Non-pigmented ciliary epithelial cell (primary cell): Measurements from ENCODE around the gene ADAM12.
"Not testable (repeated sequence)": the region's sequence is repeated elsewhere in the genome, so short reads cannot be mapped to it uniquely, and the experiment has no call there.

Source experiments
- DNase-seq: peaks from one replicate; pipeline ENCODE4 v3.0.0-alpha.2; 2010; ENCODE audit warnings: low read depth

The ADAM12 gene

DNA sequence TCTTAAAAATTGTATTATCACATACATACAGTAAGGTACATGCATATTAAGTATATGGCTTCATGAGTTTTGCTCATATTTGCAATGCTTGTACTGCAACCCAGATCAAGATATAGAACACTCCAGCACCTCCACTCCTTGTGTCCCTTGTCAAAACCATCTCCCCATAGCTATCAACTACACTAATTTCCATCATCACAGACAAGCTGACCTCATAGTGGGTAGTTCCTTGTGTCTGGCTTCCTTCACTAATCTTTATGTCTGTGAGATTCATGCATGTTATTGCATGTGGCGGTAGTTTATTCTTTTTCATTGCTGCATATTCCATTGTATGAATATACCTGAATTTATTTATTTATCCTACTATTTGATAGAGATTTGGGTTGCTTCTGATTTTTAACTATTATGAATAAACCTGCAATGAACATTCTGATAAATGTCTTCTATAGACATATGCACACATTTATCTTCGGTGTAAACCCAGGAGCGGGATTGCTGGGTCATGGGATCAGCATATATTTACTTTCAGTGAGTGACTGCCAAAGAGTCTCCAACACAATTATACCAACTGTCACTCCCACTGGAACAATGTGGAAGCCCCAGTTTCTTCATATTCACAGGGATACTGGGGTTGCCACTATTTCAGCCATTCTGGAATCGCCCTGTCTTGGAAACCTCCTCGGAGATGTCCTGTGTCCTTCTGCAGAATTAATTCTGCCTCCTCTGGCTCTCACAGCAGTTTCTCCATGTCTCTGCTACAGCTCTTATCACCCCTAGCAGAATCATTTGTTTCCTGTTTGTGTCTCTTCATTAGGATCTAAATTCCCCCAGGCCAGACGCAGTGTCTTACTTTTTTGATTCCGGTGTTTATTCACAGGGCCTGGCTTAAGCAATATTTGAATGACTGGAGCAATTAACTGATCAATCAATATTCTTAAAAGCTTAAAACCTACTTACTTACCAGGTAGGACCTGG, 14.7 kb upstream of the ADAM12 start:
- no peak for DNase-seq

DNA sequence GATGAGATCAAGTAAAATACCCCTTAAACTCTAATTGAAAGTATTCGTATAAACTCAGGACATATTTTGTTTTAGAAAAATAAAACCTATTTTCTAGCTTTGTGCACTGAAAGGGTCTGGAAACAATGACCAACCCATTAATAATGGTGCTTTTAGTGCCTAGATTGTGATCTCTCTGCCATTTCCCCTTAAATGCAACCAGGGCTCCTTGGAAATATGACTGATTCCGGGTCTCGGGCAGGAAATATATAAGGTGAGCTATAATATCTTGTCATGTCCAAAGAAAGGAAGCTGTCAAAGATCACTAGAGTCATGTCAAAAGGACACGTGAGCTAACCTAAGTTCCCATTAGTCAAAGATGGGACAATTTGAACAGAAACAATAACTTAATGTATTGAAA, 12.4 kb upstream of the ADAM12 start:
- no peak for DNase-seq

DNA sequence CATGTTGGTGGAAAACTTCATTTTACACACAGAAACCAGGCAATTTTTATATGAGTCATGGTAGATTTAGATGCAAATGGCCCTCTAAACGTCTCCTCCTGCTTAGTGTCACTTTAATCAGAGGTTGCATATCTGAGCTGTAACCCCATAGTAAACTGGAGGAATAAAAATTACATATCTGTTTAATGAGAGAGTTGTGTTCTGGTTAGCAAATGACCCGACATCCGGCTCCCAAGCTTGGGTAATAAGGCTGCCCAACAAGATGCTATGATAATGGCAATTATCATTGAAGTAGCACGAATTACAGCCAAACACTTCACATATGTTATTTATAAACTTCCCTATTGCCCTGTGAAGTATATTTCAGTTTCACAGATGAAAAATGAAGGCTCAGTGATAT, 10.6 kb upstream of the ADAM12 start:
- no peak for DNase-seq

DNA sequence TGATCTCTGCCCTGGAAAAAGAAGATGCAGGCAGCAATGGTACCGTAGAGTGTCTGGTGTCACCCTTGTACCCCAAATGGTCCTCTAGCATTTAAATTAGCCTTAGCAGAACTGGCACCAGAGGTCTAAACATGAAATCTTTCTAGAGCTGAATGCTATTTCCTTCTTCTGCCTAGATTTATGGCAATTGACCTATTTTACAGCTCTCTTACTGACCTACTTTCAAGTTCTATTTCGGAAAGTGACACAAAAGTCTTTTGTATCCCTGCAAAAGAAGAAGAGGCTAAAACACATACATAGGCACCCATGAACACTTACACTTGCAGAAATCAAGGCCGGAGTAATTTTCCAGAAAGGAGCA, 10.1 kb upstream of the ADAM12 start:
- no peak for DNase-seq

DNA sequence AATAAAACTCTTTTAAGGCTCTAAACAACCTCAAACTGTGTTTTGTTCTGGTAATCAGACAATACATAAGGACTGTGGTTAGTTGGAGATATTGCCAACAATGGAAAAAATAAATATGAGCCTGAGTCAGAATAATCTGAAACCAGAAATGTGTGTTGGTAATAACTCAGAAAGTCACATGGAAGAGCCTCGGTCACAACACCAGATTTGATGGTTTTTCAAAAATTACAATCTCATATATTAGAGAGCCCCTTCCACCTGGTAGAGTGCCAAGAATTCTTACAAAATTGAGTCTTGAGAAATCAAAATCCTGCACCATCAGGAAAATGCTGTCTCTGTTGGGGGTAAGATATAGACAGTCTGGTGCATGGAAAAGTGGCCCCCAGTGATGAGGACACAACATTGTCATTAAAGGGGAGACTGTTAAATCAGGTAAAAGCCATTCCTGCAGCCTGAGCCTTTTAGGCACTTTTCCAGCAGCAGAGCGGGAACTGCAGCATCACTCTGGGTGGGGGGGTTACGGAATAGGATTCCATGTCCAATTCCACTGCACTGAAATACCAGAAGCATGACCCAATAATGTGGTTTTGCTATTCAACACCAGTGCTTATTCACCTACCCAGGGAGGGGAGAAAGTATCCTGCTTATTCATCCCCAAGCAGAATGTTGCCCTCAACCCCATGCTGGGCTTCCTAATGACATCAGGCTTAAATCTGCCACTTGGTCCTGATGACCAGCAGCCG, 9.5 kb upstream of the ADAM12 start:
- DNase-seq, result peak; percentile 99

DNA sequence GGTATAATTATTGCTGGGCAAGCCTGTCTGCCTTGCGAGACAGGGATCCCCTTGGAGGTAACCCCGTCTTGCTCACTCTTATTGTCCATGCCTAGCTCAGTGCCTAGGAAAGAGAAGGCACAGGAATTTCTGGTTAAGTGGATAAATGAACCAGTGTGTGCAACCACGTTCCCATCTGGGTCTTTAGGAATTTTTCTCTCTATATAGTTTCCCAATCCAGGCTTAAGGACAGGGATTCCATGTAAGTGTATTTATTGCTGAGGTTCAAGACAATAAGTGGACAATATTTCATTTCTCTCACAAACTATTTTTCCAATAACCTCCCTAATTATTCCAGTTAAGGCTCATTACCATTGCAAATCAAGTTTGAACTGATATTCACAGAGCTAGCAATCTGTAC, 8.9 kb upstream of the ADAM12 start:
- DNase-seq, result no peak

DNA sequence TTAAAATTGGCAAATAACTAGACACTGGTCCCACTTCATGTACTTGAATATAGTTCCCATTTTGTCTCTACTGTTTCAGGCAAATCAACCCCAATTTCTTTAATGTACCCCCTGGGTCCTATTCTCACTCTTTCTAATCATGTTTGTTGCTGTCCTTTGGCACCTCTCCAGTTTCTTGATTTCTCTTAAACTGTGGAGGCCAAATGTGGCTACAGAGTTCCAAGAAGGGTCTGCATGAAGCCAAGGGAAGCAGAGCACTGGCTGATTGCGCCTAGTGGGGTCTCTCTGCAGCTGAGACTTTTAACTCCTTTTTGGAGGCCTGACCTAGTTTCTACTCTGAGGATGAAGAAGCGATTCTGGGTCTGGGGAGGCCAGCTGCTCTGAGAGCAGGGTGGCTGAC, 6.7 kb upstream of the ADAM12 start:
- DNase-seq, result no peak

DNA sequence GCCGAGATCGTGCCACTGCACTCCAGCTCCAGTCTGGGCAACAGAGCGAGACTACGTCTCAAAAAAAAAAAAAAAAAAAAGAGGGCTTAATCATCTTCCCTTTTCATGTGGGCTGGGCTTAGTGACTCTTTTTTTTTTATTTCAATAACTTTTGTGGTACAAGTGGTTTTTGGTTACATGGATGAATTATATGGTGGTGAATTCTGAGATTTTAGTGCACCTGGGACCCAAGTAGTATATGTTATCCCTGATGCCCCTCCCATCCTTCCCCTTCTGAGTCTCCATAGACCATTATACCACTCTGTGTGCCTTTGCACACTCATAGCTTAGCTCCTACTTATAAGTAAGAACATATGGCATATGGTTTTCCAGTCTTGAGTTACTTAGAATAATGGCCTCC, 4.8 kb upstream of the ADAM12 start:
- no peak for DNase-seq

DNA sequence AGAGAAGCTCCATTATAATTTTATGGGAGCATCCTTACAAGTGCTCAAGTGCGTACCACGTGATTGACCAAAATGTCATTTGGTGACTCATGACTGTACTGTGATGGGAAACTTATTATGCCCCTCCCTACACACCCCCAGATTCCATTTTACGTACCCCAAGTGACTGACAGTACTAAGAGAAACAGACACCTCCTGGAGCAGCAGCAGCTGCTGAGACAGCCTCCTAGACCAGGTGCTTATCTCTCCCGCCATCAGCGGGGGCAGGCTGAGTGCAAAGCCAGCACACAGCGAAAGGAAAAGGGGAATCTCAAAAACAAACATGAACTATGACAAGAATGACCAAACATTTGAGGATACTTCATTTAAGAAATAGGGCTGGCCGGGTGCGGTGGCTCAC, 4.2 kb upstream of the ADAM12 start:
- no peak for DNase-seq

DNA sequence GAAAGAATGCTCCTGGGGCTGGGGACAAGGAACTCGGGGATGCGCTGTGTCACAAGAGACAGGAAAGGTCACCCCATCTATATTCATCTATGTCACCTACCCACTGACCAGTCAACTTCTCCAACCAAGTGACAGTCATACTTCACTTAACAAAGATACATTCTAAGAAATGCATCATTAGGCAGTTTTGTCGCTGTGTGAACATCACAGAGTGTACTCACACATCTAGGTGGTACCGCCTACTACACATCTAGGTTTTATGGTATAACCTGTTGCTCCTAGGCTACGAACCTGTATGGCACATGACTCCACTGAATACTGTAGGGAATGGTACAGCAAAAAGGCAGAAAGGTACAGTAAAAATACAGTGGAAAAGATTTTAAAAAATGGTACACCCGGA, 3.8 kb upstream of the ADAM12 start:
- DNase-seq, result no peak

DNA sequence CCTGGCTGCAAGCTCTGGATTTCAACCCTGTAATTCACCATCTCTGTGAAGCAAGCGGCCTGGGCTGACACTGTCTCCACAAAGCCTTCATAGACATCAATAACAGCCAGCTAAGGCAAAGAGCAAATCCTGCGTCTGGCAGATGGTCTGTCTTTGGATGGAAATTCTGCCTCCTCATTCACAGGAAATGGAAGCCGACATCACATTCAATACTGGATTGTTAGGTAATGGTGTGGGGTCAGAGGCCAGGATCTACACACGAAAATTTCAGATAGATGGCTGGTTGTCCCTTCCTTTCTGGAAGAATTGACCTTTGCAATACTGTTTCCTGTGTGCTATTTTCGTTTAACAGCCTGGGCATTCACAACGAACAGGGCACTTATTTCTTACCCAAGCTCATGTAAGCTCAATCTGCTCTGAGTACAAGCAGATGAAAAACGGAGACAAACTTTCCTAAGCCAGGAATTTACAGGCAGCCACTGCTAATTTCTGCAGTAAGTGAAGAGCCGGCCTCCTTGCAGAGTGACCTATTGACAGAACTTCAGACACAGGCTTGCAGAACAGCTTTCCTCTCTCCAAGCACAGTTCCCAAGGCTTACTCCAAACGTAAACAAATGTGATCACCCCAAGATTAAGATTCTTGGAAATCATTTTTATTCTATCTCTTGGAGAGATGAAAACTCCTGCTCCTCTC, 3.1 kb upstream of the ADAM12 start:
- no peak for DNase-seq

DNA sequence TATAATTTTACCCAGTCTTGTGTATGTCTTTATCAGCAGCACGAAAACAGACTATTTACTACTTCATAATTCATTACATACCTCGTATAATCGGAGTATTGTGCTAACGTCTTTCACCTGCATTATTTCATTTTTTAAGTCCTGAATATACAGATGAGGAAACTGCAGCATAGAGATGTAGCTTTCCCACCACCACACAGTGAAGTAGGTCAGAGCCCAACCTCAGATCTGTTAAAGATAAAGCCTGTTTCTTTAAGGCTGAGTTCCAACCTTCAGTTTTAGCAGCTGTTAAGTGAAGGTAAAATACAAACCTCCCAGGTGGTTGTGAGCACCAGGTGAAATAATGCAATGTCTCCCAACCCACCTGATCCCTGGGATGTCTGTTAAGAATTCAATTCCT, 2.0 kb upstream of the ADAM12 start:
- DNase-seq, result no peak

DNA sequence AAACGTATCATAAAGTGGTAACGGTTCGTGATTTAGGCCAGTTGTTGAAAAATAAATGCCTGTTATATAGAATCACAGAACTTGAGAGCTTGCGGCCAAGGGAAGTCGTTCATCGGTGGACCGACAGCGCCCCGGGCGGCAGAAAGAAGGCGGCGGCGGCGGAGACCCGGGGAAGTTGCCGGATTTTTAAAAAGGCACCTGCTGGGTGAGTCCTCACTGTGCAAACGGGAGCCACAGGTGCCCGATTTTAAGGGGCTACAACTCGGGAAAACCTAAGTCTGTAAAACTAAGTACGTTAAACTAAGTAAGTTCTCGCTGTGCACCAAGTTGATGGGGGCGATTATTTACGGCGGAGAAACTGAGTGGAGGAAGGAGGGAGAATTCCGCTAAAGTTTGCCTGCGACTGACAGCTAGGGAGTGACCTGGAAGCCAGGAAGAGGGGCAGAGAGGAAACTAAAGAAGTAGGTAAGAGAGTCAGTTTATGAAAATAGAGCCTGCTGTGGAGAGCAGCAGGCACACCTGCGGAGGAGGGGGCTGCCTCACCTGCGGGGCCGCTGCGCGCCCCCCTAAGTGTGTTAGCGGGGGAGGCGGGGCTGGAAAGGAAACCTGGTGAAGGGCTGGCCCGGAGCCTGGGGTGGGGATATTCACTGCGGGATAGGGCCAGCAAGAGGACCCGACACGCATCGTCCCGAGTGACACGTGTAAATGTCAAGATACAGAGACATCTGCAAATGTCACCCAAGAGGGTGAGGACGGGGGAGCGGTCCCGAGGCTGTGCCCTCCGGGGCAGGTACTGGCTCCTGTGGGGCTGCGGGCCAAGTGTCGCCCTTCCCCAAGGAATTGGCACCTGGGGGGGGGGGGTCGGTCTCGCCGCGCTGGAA, 996 bp downstream of the ADAM12 start:
- no peak for DNase-seq

DNA sequence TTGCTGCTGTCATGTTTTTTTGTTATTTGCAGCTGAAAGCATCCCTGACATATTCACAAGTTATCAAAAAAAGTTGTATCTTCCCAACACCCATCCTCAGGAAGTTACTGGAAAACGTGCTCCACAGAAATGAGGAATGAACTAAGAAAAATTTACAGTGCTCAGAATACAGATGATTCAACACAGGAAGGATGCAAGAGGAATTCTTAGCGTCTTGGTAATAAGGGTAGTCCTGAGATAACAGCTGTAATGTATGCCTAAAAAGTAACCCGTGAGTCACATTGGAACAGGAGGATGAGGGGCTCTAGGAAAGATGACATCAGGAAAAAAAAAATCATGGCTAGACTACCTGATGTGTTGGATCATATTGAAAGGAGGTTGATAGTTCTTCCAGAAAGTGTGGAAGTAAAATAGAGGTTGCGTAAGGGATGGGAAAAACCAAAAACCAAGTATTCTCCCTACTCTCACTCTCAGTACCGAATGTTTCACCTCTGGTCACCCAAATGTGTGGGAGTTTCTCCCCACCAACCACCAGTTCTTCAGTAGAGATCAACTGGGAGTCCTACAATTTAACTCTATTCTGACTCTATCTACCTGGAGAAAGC, 3.9 kb downstream of the ADAM12 start:
- peak; percentile 88 for DNase-seq

DNA sequence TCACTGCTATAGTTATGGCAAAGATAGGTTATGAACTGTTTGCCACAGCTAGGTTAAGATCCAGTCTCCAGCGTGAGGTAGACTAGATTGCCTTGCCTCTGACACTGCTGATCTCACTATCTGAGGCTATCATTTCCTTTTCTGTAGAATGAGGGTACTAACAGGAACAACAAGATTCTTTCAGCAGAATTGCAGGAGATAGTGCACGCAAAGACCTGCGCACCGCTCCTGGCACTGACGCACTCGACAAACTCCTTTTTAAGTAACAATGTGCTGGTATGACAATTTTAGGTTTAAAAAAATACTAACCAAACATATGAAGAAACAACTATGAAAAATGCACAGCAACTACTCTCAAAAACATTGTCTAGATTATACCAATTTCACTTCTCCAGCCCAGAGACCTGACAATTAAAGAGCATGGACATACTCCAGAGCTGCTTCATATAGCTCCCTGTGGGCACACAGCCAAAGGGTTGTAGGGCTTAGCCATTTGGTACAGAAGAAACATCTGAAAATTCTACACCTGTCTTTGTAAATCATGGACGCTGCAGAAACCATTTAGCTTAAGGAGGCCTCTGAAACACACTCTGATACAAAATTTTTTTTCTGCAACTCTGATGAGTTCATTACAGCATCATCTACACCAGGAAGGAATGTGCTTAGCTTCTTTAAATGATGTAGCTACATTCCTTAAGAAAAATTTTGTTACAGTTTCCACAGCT, 7.8 kb downstream of the ADAM12 start:
- DNase-seq, result no peak

DNA sequence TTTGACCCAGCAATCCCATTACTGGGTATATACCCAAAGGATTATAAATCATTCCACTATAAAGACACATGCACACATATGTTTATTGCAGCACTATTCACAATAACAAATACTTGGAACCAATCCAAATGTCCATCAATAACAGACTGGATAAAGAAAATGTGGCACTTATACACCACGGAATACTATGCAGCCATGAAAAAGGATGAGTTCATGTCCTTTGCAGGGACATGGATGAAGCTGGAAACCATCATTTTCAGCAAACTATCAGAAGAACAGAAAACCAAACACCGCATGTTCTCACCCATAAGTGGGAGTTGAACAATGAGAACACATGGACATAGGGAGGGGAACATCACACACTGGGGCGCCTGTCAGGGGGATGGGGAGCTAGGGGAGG, 9.1 kb downstream of the ADAM12 start:
- DNase-seq, result not testable (repeated sequence)

DNA sequence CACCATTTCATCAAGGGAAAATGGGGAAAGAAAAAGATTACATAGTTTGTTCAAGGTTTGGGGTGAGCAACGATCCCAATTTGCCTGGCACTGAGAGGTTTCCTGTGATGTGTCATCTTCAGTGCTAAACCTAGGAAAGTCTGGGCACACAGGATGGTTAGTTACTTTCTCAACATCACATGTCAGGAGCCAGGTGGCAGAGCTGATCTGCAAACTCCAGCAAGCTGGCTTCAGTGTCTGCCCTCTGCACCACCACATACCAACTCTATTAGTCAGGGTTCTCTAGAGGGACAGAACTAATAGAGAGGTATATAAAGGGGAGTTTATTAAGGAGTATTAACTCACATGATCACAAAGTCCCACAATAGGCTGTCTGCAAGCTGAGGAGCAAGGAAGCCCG, 11.3 kb downstream of the ADAM12 start:
- DNase-seq, result no peak

DNA sequence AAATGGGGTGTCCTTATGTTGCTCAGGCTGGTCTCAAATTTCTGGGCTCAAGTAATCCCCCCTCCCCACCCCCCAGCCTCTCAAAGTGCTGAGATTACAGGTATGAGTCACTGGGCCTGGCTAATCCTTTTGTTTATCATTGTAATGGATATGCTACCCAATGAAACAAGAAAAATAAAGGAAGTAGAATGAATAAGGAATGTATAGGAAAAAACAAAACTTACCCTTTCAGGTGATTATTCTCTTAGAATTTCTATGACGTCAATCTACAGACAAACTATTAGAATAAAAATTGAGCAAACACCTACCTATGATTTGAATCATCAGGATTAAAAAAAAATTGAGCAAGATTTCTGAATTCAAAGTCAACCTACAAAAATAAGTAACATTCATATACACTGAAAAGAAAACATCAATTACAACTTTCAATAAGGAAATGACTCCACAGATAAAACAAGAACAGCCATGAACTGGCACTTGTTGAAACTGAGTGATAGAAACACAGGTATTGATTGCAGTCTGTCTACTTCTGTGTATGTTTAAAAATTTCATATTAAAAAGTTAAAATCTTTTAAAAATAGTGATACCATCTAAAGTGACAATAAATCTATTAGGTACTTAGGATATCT, 12.2 kb downstream of the ADAM12 start:
- no peak for DNase-seq

DNA sequence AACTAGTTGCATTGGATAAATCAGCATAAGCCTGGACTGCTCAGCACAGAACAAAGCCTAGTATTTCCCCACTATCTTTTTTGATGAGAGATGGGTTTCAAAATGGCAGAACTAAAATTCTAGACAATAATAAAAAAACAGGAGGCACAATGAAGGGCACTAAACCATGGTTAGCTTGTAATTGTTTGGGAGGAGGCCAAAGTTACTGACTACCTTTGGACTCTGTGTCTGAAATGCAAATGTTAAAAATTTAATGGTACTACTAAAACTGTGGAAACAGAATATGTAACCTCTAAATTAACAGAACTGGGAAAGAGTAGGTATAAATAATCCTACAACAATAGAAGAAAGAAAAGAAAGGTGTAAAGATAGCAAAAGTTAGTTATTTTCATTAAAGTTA, 13.0 kb downstream of the ADAM12 start:
- no peak for DNase-seq

DNA sequence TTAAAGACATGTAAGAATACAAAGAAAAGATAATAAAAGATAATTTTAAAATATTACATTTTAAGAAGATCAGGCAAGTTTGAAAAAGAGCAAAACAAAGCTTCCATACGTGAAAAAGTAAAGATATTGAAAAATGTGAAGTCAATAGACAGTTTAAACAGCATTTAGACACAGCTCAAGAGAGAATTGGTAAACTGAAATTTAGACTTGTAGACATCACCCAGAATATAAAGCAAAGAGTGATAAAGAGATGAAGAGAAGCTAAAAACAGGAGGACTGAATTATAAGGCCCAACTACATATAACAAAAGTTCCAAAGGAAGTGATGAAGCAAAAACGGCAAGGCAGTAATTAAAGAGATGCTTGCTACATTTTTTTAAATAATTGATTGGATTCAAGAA, 13.8 kb downstream of the ADAM12 start:
- DNase-seq, result no peak
